Mesodermal cell (in vitro differentiated cells): ENCODE data around the gene MORN3.
"Not testable (repeated sequence)": the region's sequence is repeated elsewhere in the genome, so short reads cannot be mapped to it uniquely, and the experiment has no call there.

Source experiments
- H3K27ac ChIP-seq: 2 replicates; pipeline ENCODE4 v1.7.0; 2013; ENCODE audit warnings: mild to moderate bottlenecking, low read depth, low read length, moderate library complexity; ENCODE audit not compliant: severe bottlenecking
- H3K36me3 ChIP-seq: 2 replicates; pipeline ENCODE4 v1.7.1; 2013; ENCODE audit warnings: mild to moderate bottlenecking, low read length, moderate library complexity; ENCODE audit not compliant: control insufficient read depth, insufficient read depth
- H3K4me1 ChIP-seq: one replicate; pipeline ENCODE4 v1.7.1; 2013; ENCODE audit warnings: mild to moderate bottlenecking, low read length; ENCODE audit not compliant: insufficient read depth, control insufficient read depth, poor library complexity, severe bottlenecking
- H3K4me3 ChIP-seq: 2 replicates; pipeline ENCODE4 v1.7.0; 2013; ENCODE audit warnings: low read length, control low read depth, mild to moderate bottlenecking; ENCODE audit not compliant: insufficient read depth, poor library complexity, severe bottlenecking; ENCODE audit errors: extremely low read depth
- H3K9me3 ChIP-seq: 2 replicates; pipeline ENCODE4 v1.7.1; 2013; ENCODE audit warnings: mild to moderate bottlenecking, low read length, moderate library complexity; ENCODE audit not compliant: control insufficient read depth
- WGBS, 2 experiments: methylation state at CpG; one replicate each; pipeline ENCODE4 v1.1.5; 2013; ENCODE audit warnings: missing lambda C conversion rate in 2 of 2; ENCODE audit not compliant: insufficient coverage in 2 of 2; 5-methylcytosine and 5-hydroxymethylcytosine counted together

The MORN3 gene

GRCh38 chr12:121692744-121693143, 23.3 kb upstream of the MORN3 start:
- H3K4me1 ChIP-seq, H3K9me3 ChIP-seq, H3K36me3 ChIP-seq, H3K4me3 ChIP-seq, H3K27ac ChIP-seq: not testable (repeated sequence)
- WGBS, 2 experiments = 30 to 88% methylated on average over 1 to 3 of the region's 3 CpGs

- Histone ChIP-seq H3K4me1 (no peaks in the 10 kb centered on the region), H3K4me3 (no peak overlapping the region), H3K36me3 (no peaks in the 10 kb centered on the region), H3K27ac (no peak overlapping the region), H3K9me3 (no peaks in the 10 kb centered on the region)
- 100% methylated on average over 1 of the region's 2 CpGs for WGBS, 2 experiments
Measured at GRCh38 chr12:121689430-121689829, 20.0 kb upstream of the MORN3 start.

- H3K4me1 ChIP-seq = no peaks in the 10 kb centered on the region
- no peaks in the 10 kb centered on the region for H3K36me3 ChIP-seq
- H3K4me3 ChIP-seq = no peak overlapping the region
- no peak overlapping the region for H3K27ac ChIP-seq
- H3K9me3 ChIP-seq = no peaks in the 10 kb centered on the region
- 88 to 100% methylated on average over 2 to 3 of the region's 3 CpGs for WGBS, 2 experiments
Measured at GRCh38 chr12:121688966-121689365, 19.5 kb upstream of the MORN3 start.

- not testable (repeated sequence) for H3K27ac ChIP-seq, H3K4me1 ChIP-seq, H3K4me3 ChIP-seq, H3K9me3 ChIP-seq, H3K36me3 ChIP-seq
- 80 to 84% methylated on average over 9 to 12 of the region's 13 CpGs for WGBS, 2 experiments
Measured at GRCh38 chr12:121679661-121680197, 10.3 kb upstream of the MORN3 start.

- Histone ChIP-seq H3K36me3 (no peaks in the 10 kb centered on the region), H3K27ac (no peak overlapping the region), H3K9me3 (no peaks in the 10 kb centered on the region), H3K4me3 (no peak overlapping the region), H3K4me1 (peaks cover 9% of the 10 kb centered on the region)
- 68 to 74% methylated on average over 4 to 5 of the region's 9 CpGs for WGBS, 2 experiments
Measured at GRCh38 chr12:121678716-121679300, 9.4 kb upstream of the MORN3 start.

GRCh38 chr12:121678305-121678704, 8.9 kb upstream of the MORN3 start:
- Histone ChIP-seq H3K9me3 (no peaks in the 10 kb centered on the region), H3K27ac (no peak overlapping the region), H3K4me3 (no peak overlapping the region), H3K4me1 (peaks cover 9% of the 10 kb centered on the region), H3K36me3 (no peaks in the 10 kb centered on the region)
- WGBS, 2 experiments = no CpG with 5 or more reads among the region's 3 CpGs

- no peak overlapping the region for H3K27ac ChIP-seq
- no peaks in the 10 kb centered on the region for H3K36me3 ChIP-seq
- H3K4me1 ChIP-seq = peaks cover 9% of the 10 kb centered on the region
- no peak overlapping the region for H3K4me3 ChIP-seq
- WGBS, 2 experiments = 83% methylated on average over 3 to 4 of the region's 5 CpGs
- H3K9me3 ChIP-seq = no peaks in the 10 kb centered on the region
Measured at GRCh38 chr12:121676190-121676589, 6.7 kb upstream of the MORN3 start.

GRCh38 chr12:121673013-121673511, 3.6 kb upstream of the MORN3 start:
- peak overlapping the region; percentile 53 for H3K27ac ChIP-seq
- H3K4me3 ChIP-seq = no peak overlapping the region
- 83 to 88% methylated on average over 8 to 12 of the region's 12 CpGs for WGBS, 2 experiments
- no peaks in the 10 kb centered on the region for H3K36me3 ChIP-seq
- H3K4me1 ChIP-seq = peaks cover under 1% of the 10 kb centered on the region
- no peaks in the 10 kb centered on the region for H3K9me3 ChIP-seq

- H3K9me3 ChIP-seq = no peaks in the 10 kb centered on the region
- H3K4me1 ChIP-seq = no peaks in the 10 kb centered on the region
- H3K36me3 ChIP-seq = no peaks in the 10 kb centered on the region
- WGBS, 2 experiments = 90 to 92% methylated on average over 16 to 18 of the region's 18 CpGs
- H3K27ac ChIP-seq = no peak overlapping the region
- no peak overlapping the region for H3K4me3 ChIP-seq
Measured at GRCh38 chr12:121668750-121669520, 519 bp downstream of the MORN3 start.

- not testable (repeated sequence) for H3K4me3 ChIP-seq, H3K4me1 ChIP-seq, H3K27ac ChIP-seq, H3K9me3 ChIP-seq, H3K36me3 ChIP-seq
- WGBS, 2 experiments = 92 to 95% methylated on average over 3 to 4 of the region's 6 CpGs
Measured at GRCh38 chr12:121666829-121667228, 2.6 kb downstream of the MORN3 start.

GRCh38 chr12:121663610-121663929, 5.9 kb downstream of the MORN3 start:
- Histone ChIP-seq H3K9me3 (no peaks in the 10 kb centered on the region), H3K4me3 (no peak overlapping the region), H3K27ac (no peak overlapping the region), H3K36me3 (no peaks in the 10 kb centered on the region), H3K4me1 (peaks cover 12% of the 10 kb centered on the region)
- WGBS, 2 experiments = 100% methylated on average over 1 of the region's 3 CpGs
